Right lung (tissue), 5 donors: ENCODE measurements around the gene VRTN. TPM values are rescaled to one million over a fixed set of nuclear protein-coding genes. Genes with fewer than 3 reads are reported as not detected.
"Not testable (repeated sequence)": the region's sequence is repeated elsewhere in the genome, so short reads cannot be mapped to it uniquely, and the experiment has no call there.

Source experiments
- DNase-seq, 2 donors: peaks; one replicate each; pipeline ENCODE4 v3.0.0-alpha.2; 2013
- polyA plus RNA-seq, 5 donors: library from polyadenylated mRNA; unstranded; fragments of 120-200 nt; gene quantifications; one replicate each; pipeline versions ENCODE4 v1.2.1 to v1.2.3, GENCODE V29; 2013; ENCODE audit warnings: inconsistent platforms in 1 of 5, low replicate concordance in 1 of 5; ENCODE audit not compliant: insufficient read length in 5 of 5, insufficient read depth in 1 of 5

The VRTN gene
- polyA plus RNA-seq, 5 donors: 0.03 to 0.04 (median 0.04) TPM; not detected in 2

DNA sequence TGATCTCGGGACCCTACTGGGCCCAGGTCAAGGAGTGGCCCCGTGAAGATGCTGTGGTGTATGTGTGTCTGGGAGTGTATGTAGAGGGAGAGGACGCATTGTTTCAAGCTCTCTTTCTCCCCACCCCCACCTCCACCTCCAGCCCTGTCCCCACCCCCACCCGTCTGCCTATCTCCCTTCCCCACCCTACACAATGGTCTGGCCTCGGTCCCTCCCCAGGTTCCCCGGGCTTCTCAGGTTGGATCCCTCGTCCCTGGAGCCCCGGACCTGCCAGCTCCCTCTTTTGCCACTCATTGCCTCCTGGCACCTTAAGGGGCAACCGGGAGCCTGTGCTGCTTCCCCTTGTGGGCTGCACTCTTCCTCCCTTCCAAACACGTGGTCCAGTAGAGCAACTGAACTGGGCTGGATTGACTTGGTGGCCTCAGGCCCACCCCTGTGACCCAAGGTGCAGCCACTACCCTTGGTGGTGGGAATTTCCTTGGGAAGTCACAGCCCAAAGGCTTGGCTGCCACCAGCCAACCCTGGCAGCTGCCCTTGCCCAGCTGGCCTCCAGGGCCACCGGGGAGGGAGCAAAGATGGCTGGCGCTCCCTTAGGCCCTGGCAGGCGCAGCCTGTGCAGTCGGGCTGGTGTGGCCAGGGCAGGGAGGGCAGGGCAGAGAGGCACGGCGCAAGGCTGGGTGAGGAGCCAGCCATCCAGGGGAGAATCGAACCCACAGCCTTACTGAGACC, 628 bp downstream of the VRTN start:
- DNase-seq: no peak

DNA sequence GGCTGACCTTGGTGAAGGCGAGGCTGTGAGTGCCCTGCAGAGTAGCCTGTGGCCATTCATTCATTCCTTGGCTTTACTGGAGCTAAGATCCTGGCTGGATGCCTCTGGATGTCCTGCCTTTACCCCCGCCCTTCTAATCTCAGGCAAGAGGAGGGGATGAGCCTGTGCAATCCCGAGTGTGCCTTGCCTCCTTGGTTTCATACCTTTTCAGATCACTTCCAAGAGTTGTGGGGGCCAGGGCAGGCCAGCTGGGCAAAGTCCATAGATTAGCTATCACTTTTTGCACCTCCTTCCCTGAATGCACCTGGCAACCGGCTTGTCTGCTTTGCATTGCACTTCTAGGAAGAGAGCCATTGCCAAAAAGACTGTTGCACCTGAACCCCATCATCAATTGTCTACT, 1.5 kb downstream of the VRTN start:
- no peak for DNase-seq

DNA sequence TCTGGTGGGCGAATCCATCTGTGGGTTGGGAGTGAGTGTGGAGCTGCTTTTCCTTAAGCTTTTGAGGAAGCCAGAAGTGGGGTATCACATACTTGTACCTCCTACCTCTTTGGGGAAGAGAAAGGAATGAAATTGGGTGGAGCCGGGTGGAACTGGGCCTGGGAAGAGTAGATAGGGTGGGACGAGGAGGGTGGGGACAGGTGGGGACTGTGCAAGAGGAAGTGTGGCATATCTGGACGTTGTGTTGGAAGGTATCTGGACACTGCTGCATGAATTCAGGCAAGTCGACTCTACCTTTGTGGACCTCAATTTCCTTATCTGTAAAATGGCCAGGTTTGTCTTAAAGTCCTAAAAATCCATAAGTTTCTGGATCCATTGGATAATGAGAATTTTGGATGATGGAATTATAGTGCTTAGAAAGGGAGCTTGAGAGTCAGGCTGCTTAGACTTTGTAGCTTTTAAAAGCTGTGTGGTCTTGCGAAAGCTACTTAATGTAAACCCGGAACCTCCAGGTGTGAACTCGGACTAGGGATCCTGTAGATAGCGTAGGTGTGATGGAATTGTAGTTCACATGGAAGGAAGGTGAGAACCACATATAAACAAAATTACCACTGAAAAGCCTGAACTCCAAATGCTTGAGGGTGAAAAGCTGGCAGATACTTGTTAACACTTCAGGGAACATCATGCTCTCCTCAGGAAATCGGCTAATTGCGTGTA, 2.1 kb downstream of the VRTN start:
- no peak for DNase-seq

DNA sequence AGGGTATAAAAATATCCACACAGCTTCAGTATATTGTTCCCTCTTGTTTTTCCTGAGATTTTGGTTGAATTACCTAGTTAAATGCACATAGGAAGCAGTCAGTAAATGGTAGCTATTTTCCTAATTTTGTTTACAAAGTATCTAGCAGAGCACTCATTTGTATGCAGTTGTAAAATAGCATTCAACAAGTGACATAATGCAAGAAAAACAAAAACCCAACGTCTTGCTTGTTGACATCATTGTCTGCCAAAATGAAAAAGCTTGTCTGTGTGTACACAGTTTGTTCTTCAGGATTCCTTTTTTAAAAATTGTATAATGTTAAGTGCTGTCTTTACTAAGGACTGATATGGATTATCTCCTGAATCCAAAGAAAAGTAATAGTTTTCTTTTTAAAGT, 2.7 kb downstream of the VRTN start:
- no peak for DNase-seq

DNA sequence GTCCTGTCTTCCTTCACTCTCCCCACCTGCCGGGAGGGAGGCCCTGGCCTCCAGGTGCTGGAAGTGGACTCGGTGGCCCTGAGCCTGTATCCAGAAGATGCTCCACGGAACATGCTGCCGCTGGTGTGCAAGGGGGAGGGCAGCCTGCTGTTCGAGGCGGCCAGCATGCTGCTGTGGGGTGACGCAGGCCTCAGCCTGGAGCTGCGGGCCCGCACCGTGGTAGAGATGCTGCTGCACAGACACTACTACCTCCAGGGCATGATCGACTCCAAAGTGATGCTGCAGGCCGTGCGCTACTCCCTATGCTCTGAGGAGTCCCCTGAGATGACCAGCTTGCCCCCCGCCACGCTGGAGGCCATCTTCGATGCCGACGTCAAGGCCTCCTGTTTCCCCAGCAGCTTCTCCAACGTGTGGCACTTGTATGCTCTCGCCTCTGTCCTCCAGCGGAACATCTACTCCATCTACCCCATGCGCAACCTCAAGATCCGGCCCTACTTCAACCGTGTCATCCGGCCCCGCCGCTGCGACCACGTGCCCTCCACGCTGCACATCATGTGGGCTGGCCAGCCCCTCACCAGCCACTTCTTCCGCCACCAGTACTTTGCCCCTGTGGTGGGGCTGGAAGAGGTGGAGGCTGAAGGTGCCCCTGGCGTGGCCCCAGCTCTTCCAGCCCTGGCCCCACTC, 8.8 kb downstream of the VRTN start:
- DNase-seq: no peak

DNA sequence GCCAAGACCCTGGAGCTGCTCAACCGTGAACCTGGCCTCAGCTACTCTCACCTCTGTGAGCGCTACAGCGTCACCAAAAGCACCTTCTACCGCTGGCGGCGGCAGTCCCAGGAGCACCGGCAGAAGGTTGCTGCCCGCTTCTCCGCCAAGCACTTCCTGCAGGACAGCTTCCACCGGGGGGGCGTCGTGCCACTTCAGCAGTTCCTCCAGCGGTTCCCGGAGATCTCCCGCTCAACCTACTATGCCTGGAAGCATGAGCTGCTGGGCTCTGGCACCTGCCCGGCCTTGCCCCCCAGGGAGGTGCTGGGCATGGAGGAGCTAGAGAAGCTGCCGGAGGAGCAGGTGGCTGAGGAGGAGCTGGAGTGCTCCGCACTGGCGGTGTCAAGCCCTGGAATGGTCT, 9.3 kb downstream of the VRTN start:
- no peak for DNase-seq

DNA sequence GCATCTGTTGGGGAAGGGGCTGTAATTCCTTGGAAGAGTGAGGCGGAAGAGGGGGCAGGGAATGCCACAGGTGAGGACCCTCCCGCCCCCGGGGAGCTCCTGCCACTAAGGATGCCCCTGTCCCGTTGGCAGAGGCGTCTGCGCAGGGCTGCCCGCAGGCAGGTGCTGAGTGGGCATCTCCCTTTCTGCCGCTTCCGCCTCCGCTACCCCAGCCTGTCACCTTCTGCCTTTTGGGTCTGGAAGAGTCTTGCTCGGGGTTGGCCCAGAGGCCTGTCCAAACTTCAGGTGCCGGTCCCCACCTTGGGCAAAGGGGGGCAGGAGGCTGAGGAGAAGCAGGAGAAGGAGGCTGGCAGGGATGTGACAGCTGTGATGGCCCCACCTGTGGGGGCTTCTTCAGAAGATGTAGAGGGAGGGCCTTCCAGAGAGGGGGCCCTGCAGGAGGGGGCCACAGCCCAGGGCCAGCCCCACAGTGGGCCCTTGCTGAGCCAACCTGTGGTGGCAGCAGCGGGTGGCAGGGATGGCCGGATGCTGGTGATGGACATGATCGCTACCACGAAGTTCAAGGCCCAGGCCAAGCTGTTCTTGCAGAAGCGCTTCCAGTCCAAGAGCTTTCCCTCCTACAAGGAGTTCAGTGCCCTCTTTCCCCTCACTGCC, 10.0 kb downstream of the VRTN start:
- DNase-seq: no peak

DNA sequence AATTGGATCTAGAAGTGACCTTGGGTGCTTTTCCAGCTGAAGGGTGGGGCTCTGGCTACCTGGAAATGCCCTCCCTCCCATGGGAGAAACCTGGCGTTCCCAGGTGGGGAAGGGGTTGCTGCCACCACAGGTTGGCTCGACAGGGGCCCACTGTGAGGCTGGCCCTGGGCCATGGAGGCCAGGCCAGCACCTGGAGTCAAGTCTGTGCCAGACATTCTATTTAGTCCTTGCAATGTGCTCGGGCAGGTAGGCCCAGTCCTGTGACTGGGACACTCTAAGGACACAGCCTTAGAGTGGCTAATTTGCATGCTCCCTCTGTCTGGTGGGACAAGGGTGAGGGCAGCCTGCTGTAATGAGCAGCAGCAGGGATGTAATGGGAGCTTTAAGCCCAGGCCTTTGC, 11.9 kb downstream of the VRTN start:
- no peak for DNase-seq

DNA sequence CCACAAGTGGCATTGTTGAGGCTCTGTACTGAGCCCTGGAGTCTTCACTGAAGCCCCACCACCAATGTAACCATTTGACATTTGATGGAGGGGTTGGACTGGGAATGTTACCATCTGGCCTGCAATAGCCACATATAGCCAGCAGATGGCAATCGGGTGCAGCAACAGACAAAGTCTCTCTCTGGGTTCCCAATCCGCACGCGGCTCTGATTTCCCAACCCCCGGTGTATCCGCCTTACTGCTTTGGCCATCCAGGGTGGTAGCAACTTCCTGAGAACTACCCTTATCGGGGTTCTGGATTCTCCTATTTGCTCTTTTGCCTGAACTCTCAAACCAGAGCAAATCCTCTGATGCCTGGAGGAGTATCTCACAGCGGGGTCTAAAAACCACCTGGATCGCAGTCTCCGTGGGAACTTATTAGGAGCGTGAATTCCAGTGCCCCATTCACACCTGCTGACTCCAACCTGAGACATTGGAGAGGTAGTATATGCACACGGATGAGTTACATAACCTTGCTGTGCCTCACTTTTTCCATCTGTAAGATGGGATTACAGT, 14.2 kb downstream of the VRTN start:
- DNase-seq: peak; percentile 54 to 75

DNA sequence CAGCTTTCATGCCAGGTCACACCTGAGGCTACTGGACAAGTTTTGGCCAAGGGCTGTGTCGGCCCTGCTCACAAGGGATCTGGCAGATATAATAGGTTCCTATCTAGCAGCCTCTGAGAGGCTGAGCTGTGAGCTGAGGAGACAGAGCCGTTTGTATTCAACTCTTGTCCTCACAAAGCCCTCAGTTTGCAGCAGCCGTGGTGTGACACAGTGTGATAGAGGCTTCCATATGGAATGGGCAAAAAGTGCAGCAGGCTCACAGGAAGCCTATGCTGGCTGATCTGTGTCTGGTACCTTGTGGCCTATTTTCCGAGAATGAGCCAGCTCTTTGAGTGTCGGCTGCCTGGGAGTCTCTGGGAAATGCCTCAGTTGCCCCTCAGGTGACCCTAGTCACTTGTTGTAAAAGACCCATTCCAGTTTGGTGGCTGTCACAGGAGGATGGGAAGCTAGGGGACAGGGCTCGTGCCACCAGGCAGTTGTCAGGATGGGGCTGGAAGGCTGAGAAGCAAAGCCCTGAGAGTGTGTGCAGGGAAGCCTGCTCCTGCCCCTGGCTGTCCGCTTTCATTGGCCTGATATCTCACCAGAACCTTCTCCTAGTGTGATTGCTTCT, 16.1 kb downstream of the VRTN start:
- no peak for DNase-seq

DNA sequence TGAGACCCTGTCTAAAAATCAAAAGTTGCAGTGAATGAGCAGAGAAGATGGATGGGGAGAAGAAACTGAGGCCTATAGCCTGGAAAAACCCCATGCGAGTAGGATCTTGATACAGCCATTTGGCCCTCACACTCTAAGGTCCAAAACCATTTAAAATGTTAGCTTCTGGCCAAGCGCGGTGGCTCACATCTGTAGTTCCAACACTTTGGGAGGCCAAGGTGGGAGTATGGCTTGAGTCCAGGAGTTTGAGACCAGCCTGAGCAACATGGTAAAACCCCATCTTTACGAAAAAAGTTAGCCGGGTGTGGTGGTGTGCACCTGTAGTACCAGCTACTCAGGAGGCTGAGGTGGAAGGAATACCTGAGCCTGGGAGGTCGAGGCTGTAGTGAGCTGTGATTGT, 19.8 kb downstream of the VRTN start:
- DNase-seq: no peak

DNA sequence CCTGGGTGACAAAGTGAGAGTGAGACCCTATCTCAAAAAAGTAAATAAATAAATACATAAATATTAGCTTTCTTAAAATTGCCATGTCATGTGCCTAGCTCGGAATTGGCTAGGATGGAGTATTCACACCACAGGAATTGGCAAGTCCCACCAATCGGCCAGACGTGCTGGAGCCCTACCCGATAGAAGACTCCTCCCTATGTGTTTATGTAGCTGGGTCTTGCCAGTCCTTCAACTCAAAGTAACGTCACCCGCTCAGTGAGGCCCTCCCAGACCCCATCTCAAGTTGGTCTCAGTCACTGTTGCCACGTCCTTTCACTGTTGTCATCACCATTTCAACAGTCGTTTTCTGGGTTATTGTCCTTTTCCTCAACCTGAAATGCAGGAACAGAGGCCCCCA, 20.2 kb downstream of the VRTN start:
- no peak for DNase-seq

DNA sequence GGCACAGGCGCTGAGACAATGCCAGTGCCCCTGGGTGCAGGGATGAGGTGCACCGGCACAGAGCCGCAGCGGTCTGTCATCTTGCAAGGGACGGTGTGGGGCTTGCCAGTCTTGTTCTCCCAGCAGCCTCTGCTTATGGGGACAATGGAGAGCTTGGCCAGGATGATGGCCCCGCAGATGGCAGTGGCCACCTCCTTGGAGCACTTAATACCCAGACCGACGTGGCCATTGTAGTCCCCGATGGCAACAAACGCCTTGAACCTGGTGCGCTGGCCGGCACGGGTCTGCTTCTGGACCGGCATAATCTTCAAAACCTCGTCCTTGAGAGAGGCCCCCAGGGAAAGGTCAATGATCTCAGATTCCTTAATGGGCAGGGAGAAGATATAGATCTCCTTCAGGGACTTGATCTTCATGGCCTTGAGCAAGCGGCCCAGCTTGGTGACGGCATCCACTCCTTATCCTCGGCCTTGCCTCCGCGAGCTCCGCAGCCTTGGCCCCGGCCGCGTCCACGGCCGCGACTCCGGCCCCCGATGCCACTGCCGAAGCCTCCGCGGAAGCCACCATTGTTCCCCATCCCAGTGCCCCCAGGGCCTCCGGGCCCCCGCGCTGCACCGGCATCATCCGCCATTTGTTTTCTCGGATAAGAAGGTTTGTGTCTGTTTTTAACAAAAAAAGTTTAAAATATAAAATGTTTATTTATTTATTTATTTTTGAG, 29.9 kb downstream of the VRTN start:
- DNase-seq: no peak

DNA sequence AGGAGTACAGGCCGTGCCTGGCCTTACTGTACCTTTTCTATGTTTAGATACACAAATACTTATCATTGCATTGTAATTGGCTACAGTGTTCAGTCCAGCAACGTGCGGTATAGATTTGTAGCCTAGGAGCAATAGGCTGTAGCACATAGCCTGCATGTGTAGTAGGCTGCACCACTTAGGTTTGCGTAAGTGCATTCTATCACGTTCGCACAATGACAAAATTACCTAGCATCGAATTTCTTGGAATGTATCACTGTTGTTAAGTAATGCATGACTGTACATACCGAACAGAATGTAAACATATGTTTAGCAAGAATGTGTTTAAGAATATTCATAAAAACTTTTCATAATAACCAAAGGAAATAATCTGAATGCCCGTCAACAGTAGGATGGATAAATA, 31.9 kb downstream of the VRTN start:
- no peak for DNase-seq

DNA sequence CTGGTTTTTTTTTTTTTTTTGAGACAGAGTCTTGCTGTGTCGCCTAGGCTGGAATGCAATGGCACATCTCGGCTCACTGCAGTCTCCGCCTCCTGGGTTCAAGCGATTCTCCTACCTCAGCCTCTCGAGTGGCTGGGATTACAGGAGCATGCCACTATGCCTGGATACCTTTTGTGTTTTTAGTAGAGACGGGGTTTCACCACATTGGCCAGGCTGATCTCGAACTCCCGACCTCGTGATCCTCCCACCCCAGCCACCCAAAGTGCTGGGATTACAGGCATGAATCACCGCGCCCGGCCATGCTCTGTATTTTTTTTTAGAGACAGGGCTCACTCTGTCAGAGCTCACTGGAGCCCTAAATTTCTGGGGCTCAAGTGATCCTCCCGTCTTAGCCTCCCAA, 32.6 kb downstream of the VRTN start:
- DNase-seq: no peak

DNA sequence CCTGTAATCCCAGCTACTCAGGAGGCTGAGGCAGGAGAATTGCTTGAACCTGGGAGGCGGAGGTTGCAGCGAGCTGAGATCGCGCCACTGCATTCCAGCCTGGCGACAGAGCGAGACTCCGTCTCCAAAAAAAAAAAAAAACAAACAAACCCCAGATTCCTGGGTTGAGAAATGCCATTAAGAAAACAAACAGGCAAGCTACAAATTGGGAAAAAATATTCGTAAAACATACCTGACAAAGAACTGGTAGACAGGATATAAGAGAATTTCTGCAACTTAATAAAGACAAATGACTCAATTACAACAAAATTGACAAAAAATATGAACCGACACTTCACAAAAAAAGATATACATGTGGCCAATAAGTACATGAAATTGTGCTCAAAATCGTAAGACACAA, 33.3 kb downstream of the VRTN start:
- not testable (repeated sequence) for DNase-seq

DNA sequence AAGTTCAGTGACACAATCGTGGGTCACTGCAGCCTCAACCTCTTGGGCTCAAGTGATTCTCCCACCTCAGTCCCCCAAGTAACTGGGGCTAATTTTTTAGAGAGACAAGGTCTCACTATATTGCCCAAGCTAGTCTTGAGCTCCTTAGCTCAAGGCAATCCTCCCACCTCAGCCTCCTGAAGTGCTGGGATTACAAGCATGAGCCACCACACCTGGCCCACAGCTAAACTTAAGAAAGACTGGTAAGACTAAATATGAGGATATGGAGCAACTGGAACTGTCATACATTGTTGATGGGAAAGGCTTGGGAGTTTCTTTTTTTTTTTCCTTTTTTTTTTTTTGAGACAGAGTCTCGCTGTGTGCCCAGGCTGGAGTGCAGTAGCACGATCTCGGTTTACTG, 34.0 kb downstream of the VRTN start:
- DNase-seq: no peak

DNA sequence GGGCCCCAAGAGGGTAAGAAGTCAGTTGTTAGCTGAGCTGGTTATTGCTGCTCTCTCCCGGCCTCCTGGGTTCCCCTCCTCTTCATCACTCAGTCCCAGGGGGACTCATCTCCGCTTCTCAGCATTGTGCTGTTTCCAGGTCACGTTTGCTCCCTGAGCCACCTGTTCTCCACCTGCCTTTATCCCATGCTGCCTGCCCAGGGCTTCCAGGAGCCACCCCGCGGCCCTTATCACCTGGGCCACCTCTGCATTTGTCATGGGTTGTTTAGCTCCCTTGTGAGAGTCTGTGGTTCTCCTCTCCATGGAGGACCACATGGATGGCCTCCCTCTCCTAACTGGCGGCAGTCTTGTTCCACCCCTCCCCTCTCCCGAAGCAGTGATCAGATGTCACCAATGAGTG, 41.7 kb downstream of the VRTN start:
- no peak for DNase-seq

DNA sequence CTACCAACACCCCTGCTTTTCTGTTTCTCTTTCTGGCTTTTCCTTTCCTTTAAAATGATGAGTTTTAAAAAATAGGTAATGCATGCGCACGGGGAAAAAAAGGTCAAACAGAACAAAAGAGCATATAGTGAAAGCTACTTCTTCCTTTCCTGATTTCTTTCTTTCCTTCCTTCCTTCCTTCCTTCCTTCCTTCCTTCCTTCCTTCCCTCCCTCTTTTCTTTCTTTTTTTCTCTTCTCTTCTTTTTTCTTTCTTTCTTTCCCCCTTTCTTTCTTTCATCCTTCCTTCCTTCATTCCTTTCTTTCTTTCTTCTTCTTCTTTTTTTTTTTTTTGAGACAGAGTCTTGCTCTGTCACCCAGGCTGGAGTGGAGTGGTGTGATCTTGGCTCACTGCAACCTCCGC, 42.2 kb downstream of the VRTN start:
- DNase-seq: not testable (repeated sequence)

DNA sequence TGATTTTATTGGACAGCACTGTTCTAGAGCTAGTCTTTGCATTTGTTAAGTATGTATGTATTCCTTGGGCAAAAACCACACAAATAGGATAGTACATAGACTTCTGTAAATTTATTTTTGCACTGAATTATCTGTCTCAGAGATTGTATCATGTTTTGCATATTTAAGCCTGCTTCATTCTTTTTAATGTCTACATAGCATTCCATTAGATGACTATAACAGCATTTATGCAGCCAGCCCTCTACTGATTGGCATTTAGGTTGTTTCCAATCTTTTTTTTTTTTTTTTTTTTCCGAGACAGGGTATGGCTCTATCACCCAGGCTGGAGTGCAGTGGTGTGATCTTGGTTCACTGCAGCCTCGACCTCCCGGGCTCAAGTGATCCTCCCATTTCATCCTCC, 43.2 kb downstream of the VRTN start:
- DNase-seq: no peak
